Limb (tissue), 2 donors: ENCODE measurements around the gene NGRN.
"Not testable (repeated sequence)": the region's sequence is repeated elsewhere in the genome, so short reads cannot be mapped to it uniquely, and the experiment has no call there.

Source experiments
- DNase-seq, 2 donors: peaks; one replicate each; pipeline ENCODE4 v3.0.0-alpha.2; 2016; ENCODE audit errors: extremely low spot score in 2 of 2

NGRN gene

DNA sequence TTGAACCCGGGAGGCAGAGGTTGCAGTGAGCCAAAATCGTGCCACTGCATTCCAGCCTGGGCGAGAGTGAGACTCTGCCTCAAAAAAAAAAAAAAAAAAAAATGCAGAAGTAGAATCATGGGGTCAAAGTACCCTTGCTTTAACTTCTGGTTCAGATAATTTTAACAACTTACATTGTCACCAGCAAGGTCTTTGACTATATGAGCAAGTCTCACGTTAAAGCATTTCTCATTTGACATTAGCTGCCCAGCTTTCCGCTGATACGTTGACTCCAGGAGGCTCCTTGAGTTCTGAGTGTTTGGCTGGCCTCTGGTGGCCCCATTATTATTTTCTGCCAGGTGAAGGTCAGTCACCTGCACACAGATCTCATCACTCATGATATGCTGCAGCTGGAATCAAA, 16.2 kb downstream of the NGRN start:
- DNase-seq: not testable (repeated sequence)

DNA sequence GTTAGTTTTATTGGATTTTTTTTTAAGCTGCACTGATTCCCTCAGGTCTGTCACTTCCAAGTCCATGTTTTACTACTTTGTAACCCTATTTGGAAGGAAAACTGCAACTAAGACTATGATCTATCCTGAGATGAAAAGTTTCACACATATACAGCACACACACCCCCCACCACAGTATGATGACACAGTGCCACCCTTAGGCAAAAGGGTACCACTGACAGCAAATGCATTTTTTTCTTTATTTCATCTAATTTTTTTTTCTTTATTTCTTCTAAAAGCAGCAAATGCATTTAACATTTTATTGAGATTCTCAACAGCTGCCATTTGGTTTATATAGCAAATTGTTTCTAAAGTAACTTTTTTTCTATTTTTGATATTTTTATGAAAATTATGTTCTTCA, 21.2 kb downstream of the NGRN start:
- DNase-seq: no peak

DNA sequence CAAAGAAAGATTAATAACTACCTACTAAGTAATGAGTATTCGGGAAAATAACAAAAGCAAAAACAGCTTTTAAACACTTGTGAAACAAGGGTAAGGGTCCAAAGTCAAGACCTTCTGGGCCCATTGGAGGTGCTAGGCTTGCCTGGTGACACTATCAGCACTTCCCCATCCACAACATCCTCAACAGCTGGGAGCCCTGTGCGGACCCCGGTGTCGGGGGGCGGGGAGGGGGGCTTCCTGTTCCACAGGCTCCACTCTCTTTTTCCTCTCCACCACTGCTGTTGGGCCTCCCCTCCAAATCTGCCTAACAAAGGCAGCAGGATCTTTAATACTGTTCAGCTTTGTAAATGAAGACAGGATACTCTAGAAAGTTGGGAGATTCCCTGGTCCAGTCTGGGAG, 21.6 kb downstream of the NGRN start:
- DNase-seq: no peak

DNA sequence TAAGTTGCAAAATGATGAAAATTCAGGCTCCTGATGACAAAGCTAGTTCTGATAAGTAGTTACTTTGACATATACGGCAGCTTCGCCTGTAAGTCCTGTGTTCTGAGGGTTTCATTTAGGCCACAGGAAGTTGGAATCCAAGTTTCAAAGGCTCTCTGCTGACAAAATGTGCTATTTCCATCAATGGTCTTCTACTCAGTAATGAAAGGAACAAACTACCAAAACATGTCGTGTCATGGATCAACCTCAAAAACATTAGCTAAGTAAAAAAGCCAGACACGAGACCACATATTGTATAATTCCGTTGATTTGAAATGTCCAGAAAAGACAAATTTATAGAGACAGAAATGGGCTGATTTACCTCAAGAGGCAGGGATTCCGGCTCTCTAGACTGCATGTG, 22.5 kb downstream of the NGRN start:
- DNase-seq: no peak

DNA sequence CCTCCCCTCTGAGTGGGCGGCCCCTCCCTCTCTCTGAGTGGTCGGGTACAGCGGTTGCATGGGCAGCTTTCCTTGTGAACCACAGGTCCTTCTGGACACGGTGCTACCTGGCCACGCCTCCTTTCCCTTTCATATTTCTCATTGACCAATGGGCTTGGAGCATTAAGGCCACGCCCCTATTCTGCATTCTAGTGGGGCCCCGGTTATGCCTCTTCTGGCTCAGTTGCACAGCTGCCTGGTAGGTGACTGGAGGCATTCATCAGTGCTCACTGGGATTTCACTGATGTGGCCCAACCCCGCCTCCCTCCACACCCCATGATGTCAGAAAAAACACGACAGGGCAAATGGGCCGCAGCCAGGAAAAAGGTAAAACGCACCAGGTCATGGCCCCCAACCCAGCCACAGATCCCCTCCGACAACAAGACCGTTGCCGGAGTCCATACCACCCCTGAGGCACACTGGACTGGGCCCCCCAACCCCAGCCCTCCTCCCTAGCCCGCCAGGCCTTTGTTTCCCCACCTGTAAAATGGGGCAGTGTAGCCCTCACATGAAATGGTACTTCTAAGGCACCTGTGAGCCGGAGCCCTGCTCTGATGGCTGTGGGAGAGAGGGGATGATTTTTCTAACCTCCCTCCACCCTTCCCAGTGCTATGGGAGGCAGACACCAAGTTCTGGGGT, 26.3 kb downstream of the NGRN start:
- no peak for DNase-seq

DNA sequence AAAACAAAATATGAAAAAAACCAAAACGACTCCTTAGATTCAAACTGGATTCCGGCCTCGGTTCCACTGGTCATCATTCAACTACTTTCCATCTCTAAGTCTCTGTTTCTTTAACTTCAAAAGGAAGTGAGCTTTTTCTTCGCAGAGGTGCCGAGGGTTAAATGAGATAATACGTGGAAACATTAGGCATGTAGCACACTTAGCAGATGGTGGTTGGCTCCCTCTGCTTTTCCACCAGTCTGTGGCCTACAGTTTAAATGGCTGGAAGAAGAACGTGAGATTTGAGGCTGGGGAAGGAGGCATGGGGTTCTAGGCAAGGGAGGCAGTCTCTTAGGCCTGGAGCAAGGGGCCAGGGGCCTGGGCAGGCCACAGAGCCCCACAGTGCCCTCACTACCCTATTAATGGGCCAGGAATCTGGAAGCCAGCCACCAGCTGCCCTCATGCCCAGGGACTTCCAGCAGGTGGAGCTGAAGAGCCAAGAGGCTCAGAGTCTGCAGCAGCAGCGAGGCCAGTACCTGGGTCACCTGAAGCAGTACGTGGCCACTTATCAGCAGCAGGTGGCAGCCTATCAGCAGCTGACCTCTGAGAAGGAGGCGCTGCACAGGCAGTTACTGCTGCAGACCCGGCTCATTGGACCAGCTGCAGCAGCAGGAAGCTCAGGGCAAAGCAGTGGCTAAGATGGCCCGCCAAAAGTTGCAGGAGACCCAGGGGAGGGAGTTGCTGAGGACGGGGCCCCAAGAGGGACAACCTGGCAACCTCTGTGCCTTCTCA, 27.8 kb downstream of the NGRN start:
- DNase-seq: peak in 1 of 2 donors; percentile 64

DNA sequence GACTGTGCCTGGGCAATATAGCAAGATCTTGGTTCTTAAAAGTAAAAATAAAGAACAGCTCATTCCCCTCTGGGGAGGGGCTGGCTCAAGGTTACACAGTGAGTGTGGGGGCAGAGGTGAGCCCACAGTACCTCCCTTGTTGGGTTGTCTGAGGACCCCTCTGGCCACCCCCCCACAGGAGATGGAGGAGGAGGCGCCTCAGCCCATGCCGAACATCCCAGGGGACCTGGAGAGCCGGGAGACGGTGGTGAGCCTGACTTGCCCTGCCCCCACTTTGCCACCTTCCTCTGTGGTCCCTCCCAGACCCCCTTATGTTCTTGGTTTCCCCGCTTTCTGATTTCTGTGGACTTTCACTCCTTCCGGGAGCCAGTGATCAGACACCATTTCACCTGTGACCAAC, 28.7 kb downstream of the NGRN start:
- DNase-seq: no peak

DNA sequence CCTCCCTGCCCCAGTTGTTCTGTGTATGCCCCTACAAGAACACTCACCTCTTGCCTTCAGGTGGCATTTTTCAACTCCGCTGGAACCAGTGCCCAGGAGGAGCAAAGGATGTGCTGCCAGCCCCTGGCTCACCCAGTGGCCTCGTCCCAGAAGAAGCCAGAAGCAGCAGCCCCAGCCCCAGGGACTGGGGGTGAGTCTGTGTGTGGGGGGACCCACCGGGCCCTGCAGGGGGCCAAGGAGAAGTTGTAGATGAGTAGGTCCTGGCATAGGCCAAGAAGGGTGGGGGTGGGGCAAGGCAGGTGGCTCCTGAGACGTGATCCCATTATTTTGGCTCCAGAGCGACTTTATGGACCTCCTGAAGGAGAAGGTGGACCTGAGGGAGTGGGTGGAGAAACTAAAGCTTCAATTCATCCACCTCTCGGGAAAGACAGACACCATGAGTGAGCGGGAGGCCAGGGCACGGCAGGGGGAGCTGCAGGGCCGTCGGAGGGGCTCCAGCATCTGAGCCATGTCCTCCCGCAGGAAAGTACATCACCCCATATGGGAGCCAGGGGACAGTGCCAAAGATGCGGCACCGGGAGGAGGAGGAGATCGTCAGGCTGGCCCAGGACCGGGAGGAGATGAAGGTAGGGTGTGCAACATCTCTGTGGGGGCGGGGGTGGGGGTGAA, 29.3 kb downstream of the NGRN start:
- no peak for DNase-seq

DNA sequence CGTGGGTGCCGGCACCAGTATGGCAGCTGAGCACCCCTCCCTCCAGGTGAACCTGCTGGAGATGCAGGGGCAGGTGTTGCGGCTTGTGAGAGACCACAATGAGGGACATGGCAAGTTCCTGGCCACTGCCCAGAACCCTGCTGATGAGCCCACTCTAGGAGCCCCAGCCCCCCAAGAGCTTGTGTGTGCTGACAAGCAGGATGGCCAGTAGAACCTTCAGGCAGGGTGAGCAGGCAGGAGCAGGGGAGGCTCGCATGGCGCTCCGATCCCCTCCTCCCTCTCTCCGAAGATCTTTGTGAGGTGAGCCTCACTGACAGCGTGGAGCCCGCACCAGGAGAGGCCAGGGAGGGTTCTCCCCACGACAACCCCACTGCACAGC, 29.8 kb downstream of the NGRN start:
- DNase-seq: no peak

DNA sequence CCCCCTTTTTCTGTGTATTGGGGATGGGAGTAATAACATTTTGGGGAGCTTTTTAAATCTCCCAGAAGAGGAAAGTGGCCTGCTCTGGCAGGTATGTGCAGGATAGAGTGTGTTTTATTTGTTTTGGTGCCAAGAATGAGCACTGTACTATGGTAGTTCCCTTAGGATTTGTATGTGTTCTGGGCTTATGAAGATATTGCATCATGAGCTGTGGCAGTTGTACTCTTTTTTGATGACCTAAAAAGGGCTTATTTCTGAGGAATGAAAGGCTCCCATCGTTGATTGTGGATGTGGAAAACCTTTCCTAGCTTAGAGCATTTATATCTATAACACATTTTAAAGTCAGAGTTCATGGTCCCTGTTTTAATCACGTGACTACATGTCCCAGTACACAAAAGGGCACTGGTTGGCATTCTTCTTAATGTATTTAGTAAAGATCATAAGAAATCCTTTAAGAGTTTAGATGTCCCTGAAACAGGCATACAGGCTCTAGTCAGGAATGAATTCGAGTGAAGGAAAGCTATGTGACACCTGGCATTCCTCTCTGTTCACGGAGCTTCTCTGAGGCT, 30.9 kb downstream of the NGRN start:
- not testable (repeated sequence) for DNase-seq

DNA sequence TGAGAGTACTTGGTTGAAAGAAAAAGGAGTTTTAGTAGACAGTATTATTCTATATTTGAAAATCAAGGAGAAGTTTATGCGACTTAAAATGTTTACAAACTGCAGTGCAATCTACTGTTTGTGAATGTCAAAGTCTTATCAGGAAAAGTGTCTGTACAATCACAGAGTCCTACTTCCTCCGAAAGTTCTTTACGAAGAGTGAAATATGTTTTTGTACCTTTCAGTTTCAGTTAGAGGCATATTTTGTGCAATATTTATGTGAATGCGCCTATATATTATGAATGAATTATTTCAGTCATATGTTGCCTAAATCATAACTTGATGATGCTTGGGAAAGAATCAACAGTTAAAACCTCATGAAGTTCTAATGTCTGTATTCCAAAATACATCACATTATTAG, 31.5 kb downstream of the NGRN start:
- no peak for DNase-seq

DNA sequence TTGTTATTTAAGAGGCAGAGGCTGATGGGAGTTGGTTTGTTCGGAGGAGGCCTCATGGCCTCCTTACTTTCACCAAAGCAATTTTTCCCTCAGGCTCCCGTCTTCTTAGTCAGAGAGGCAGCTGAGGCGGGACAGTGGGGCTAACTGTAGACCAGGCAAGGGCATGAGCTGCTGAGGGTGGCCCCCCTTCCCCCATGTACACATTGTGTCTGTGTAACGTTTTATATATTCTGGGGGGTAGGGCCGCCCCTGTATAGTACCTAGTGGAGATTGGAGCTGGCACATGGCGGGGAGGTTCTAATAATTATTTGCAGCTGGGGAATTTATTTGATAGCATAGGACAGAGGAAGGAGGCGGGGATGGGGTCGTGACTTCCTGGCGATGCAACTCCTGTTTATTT, 35.1 kb downstream of the NGRN start:
- DNase-seq: no peak

DNA sequence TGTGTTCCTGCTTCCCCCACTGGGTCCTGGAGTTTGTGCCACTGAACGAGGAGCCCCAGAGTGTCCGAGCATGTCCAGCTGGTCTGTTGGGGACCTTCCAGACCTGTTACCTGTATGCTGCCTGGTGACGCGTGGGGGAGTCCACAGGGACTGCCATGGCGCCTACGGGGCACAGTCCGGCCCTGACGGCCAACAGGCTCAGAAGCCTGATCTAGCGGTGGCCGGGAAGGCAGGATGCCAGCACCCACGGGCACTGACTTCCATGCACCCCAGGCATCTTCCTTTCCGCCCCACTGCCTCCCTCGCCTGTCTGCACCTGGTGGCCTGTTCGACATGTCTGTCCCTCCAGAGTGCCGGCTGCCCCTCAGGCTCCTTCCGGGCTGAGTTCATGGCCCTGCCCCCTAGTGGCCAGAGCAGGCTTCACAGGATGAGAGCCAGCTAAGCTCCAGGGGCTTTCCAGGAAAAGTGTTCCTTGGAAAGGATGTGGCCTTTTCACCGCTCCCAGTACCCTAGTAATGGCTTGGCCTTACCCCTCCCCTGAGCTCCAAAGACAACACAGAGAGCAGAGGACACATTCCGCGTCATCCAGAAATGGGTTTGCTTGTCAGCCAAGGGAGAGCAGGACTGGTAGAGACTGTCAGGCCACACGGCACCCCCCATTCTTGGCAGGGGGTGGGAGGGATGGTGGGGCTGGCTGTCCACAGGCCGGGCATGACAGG, 35.7 kb downstream of the NGRN start:
- peak in 1 of 2 donors; percentile 67 for DNase-seq

DNA sequence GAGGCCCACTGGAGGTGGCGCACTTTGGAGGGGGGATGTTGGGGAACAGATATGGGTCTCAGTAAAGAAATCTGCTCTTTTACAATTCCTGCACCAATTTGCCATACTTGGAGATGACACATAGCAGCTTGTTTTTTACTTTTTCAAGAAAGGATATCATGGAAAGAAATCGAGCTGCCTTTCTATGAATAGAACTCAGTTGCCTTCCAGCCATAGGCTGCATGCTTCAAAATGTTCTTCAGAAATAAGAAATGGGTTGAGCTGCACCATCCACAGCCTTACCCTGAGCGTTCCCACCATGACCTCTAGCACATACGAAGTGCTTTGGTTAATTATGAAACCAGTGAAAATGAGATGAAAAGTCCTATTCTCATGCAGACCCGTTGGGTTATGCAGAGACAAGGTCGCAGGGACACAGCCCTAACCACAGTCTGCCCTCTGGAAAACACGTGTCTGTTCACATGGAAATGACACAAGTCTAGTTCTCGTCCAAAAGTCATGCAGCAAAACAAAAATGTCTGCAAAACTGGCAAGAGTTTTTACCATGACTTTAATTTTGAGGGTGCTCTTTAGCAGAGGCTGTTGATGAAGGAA, 36.3 kb downstream of the NGRN start:
- DNase-seq: no peak

DNA sequence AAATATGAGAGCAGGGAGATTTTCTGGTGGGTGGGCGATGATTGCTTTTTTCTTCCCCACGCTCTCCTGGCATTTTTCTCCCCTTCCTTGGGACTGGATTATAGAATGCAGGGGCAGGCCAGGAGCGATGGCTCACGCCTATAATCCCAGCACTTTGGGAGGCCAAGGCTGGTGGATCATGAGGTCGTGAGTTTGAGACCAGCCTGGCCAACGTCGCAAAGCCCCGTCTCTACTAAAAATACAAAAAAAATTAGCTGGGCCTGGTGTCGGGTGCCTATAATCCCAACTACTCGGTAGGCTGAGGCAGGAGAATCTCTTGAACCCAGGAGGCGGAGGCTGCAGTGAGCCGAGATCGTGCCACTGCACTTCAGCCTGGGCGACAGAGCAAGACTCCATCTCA, 39.9 kb downstream of the NGRN start:
- DNase-seq: not testable (repeated sequence)

DNA sequence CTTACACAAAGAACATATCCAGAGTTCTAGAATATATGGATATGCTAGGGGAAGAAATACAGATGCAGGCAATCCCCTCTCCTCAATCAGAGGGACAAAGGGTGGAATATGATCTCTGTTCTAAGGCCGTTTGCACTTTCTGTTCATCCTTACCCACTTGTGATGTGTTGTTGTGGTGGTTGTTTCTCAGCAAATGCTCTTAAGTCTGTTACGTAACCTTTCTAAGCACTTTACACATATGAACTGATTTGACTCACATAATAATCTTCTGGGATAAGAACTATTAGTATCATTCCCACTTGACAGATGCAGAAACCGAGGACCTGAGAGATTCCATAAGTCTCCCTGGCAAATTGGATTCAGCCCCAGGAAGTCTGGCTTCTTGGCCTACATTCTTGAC, 40.5 kb downstream of the NGRN start:
- no peak for DNase-seq

DNA sequence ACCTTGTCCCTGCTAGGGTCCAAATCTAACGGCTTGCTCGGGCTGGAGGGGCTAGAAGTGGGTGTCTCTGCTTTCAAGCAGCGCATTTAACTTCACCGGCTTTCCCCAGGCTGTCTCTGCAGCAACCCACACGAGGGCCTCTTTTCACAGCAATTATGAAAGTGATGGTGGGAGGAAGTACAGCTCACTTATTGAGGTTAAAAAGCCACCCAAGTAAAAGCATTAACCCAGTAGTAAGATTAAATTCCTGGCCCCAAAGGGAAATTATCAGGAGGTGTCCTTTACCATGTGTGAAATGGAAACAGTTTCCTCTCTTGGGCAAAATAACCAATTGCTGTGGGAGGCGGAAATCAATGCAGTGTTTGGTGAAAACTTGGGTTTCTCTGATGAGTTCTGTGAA, 41.1 kb downstream of the NGRN start:
- no peak for DNase-seq

DNA sequence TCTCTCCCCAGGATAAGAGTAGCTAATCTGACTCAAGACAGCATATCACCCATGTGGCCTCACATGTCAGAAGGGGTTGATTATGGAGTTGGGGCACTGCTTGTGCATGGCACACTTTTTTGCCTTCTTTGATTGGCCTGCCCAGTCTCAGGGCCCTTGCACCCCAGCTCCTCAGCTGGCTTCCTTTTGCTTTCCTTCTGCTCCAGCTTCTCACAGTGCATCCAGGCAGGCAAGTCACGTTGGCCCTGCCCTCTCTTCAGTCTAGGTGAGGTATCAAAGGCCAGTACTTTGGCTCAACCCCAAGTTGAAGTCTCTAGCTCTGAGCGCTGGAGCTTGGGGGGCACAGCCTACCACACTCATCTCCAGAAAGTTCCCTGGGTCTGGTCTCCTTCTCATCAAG, 42.2 kb downstream of the NGRN start:
- no peak for DNase-seq

DNA sequence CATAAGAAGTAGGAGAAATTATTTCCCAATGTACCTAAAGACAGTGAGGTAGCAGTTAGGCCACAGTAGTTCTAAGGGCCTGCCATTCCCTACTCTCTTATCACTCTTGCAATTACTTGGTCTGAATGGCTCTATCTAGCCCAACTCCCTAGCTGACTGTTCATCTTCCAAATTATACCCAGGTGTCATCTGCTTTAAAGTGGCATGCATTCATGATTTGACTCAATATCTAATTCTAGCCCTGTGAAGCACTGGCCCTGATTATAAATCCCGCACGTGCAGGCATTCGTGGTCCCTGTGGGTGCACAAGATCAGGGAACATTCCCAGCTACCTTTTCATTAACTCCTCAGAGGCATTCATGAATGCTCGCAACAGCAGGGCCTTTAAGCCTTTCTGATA, 43.5 kb downstream of the NGRN start:
- no peak for DNase-seq

DNA sequence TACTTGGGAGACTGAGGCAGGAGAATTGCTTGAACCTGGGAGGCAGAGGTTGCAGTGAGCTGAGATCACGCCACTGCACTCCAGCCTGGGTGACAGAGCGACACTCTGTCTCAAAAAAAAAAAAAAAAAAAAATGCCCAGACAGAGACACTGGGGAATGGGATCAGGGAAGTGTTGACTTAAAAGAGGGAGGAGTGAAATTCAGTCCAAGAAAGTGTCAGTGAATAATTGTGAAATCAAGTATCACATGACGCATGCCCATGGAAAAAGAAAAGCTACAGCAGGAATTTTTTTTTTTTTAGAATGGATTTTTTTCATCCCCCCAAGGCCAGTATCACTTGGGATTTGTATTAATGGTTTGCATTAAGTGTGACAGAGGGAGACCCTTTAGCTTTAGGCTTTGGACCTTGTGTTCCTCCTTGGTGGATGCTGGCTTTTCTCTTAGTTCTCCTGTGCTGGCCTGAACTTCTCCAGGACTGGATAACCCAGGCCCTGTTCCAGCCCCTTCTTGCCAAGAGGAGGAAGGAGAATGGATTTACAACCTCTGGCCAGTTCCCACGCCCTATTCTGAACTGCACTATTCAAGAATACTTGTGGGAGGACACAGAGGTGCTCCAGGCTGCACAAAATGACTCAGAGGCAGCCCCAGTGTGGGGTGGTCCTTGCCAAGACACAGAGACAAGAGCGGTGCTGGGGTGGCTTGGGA, 50.0 kb downstream of the NGRN start:
- no peak for DNase-seq

DNA sequence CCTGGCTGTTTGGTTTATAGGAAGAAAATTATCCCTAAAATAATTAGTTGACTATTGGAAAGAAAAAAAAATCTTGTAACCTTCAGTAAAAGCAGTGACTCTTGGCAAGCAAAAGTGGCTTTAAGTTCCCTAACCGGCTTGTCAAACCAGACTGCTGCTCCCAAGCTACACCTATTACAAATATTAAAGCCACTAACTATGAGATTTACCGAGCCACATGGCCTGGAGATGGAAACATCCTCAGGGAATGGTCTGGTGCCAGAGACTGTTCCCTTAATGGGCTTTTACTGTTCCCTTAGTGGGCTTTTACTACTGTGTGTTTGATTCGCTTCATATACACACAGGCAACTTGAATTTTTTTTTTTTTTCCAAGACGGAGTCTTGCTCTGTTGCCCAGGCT, 50.7 kb downstream of the NGRN start:
- no peak for DNase-seq
